ENCODE data around the gene NCS1.

NCS1 gene

GRCh38 chr9:130155647-130156046 is 16.6 kb upstream of the NCS1 start:
- TF ChIP-seq CTCF (IDR thresholded peaks at IDR 0.05; ENCODE audit: low read length, missing control alignments), result no peak
- no peak for DNase-seq (ENCODE audit: low read depth)
- H3K4me3 ChIP-seq (replicated peaks; ENCODE audit: low read depth, low read length), result no peak overlapping the region

- TF ChIP-seq CTCF (IDR thresholded peaks at IDR 0.05; ENCODE audit: low read length, missing control alignments), result no peak
- H3K4me3 ChIP-seq (replicated peaks; ENCODE audit: low read depth, low read length), result no peak overlapping the region
- DNase-seq (ENCODE audit: low read depth), result no peak
Measured at GRCh38 chr9:130156672-130157071, 15.5 kb upstream of the NCS1 start.

GRCh38 chr9:130157079-130157478 is 15.1 kb upstream of the NCS1 start:
- H3K4me3 ChIP-seq (replicated peaks; ENCODE audit: low read depth, low read length), result no peak overlapping the region
- no peak for DNase-seq (ENCODE audit: low read depth)
- TF ChIP-seq CTCF (IDR thresholded peaks at IDR 0.05; ENCODE audit: low read length, missing control alignments), result no peak

- no peak for DNase-seq (ENCODE audit: low read depth)
- no peak overlapping the region for H3K4me3 ChIP-seq (replicated peaks; ENCODE audit: low read depth, low read length)
- TF ChIP-seq CTCF (IDR thresholded peaks at IDR 0.05; ENCODE audit: low read length, missing control alignments), result no peak
Measured at GRCh38 chr9:130158001-130158400, 14.2 kb upstream of the NCS1 start.

GRCh38 chr9:130159057-130159456 is 13.1 kb upstream of the NCS1 start:
- H3K4me3 ChIP-seq (replicated peaks; ENCODE audit: low read depth, low read length), result no peak overlapping the region
- no peak for TF ChIP-seq CTCF (IDR thresholded peaks at IDR 0.05; ENCODE audit: low read length, missing control alignments)

GRCh38 chr9:130159915-130160670 is 12.1 kb upstream of the NCS1 start:
- no peak for TF ChIP-seq CTCF (IDR thresholded peaks at IDR 0.05; ENCODE audit: low read length, missing control alignments)
- DNase-seq (ENCODE audit: low read depth), result no peak
- H3K4me3 ChIP-seq (replicated peaks; ENCODE audit: low read depth, low read length), result no peak overlapping the region

More at GRCh38 chr9:130159057-130159456, 13.1 kb upstream of the NCS1 start:
- DNase-seq (ENCODE audit: low read depth), result no peak
